GM21360 (cell line): Measurements from ENCODE around the gene PTPN12.

Experiments
- ATAC-seq: cut with Tn5 transposase; IDR thresholded peaks from one replicate; pipeline ENCODE4 v1.9.1; 2021; ENCODE audit warnings: mild to moderate bottlenecking, moderate library complexity; ENCODE audit not compliant: unreplicated experiment

Gene PTPN12

DNA sequence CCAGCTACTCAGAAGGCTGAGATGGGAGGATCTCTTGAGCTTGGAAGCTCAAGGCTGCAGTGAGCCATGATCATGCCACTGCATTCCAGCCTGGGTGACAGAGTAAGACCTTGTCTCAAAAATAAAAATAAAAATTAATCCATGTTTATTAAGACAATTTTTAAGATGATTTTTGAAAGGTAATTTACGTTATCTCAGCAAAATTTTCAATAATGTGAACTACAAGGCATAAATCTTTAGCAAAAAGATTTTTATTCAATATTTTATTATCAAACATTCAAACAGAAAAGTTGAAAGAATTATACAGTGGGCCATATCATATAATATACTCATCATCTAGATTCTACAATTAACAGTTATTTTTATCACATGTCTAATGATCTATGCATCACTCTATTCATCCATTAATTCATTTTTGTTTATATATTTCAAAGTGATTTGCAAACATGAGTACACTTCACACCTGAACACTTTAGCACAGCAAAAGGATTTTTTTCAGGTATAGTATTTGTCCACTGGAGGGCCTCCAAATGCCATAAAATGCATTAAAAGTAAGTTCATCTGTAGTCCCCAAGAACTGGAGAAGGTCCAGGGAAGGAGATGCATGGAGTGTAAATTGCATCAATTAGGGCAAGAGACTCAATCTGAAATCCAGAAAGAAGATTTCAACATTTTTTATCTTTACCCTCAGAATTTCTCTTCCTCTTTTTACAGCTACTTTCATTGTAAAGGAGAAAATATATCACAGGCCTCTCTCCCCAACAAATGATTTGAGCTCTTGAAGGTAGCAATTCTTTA, 120.5 kb downstream of the PTPN12 start:
- peak; percentile 63 for ATAC-seq

DNA sequence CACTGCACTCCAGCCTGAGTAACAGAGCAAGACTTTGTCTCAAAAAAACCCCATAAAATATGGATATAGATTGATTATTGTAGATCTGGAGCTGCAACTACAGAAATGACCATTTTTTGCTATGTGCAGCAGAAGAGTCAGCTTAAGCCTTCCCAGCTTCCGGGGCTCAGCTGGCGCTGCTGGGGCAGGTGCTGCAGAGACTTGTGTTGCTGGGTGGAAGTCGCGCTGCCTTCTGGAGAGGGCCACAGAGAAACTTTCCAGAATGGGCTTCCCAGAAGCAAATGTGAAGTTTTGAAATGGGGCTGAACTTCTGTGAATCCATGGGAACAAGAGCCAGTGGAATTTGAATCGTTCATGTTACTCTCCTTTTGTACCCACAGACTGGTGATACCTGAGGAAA, 121.8 kb downstream of the PTPN12 start:
- no peak for ATAC-seq

DNA sequence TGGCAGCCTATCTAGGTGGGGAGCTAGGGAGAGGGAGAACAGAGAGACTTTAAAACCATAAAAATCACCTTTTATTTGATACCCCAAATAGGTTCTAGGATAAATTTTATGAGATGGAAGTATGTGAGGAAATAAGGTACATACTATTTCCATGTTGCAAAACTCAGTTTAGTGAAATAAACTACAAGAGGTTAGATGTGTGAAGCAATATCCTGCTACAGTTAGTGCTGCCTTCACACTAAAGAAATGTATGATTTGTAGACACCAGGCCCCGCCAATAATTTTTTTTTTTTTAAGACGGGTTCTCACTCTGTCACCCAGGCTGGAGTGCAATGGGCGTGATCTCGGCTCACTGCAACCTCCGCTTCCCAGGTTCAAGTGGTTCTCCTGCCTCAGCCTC, 124.7 kb downstream of the PTPN12 start:
- no peak for ATAC-seq

DNA sequence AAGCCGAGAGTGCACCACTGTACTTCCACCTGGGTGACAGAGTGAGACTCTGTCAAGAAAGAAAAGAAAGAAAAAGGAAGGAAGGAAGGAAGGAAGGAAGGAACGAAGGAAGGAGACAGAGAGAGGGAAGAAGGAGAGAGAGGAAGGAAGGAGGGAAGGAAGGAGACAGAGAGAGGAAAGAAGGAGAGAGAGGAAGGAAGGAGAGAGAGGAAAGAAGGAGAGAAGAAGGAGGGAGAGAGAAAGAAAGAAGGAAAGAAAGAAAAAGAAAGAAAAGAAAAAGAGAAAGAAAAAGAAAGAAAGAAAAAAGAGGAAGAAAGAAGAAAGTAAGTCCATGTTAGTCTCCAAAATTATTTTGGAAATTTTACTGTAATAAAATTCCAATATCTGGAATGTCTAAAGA, 125.8 kb downstream of the PTPN12 start:
- ATAC-seq, result no peak

DNA sequence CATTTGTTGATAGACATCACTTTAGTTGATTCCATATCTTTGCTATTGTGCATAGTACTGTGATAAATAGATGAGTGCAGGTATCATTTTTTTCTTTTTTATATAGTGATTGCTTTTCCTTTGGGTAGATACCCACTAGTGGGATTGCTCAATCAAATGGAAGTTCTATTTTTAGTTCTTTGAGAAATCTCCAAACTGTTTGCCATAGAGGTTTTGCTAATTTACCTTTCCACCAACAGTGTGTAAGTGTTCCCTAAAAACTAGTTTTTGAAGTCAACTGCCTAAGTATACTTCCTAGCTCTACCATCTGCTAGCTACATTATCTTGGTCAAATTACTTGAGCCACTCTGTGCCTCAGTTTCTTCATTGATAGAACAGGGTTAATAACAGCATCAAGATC, 127.6 kb downstream of the PTPN12 start:
- no peak for ATAC-seq

DNA sequence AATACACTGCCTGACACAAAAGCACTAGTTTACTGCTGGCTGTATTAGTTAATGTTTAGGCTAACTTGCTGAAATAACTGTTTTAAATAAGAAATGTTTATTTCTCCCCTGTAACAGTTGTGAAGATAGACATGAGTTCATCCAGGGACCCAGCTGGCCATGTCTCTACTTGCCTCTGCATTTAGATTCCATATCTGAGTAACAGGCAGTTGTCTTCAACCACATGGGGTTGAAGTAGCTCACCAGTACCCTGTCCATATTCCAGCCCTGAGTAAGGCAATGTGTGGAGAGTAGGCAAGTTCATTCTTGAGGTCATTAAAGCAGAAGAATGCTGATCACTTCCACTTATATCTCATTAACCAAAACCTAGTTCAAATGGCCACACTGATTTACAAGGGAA, 128.1 kb downstream of the PTPN12 start:
- no peak for ATAC-seq

DNA sequence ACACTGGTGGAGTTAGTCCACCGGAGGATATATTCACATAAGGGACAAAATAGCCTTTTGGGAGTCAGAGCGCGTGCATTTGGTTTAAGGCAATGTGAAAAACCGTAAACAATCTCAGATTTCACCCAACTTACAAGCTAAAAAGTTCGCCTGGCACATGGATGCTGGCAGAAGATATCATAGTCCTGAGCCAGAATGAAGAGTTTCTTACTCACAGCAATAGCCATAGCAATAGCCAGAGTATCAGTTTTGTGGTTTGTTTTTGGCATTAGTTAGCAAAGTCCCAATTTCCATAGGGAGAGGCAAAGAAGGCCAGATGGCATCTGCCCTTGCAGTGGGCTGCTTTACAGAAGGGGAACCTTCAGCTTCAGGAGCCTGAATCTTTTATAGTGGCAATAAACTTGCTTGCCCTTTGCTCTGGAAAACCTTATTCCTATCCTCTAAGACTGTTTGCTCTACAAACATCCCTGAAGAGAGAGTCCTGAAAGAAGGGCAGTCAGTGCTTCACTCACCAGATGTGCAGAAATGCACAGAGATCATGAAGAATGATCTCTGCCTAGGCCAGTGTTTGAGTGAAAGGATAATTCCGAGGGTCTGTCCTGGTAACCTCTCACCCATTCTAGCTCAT, 130.5 kb downstream of the PTPN12 start:
- no peak for ATAC-seq

DNA sequence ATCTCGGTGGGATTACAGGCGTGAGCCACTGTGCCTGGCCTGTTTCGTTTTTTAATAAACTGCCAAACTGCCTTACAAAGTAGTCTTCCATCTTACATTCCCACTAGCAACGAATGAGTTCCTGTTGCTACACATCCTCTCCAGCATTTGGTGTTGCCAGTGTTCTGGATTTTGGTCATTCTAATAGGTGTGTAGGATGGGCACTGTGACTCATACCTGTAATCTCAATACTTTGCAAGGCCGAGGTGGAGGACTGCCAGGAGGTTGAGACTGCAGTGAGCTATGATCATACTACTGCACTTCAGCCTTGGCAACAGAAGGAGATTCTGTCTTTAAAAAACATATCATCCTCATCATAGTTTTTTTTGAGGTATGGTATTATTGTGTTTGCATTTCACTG, 137.8 kb downstream of the PTPN12 start:
- peak; percentile 64 for ATAC-seq

DNA sequence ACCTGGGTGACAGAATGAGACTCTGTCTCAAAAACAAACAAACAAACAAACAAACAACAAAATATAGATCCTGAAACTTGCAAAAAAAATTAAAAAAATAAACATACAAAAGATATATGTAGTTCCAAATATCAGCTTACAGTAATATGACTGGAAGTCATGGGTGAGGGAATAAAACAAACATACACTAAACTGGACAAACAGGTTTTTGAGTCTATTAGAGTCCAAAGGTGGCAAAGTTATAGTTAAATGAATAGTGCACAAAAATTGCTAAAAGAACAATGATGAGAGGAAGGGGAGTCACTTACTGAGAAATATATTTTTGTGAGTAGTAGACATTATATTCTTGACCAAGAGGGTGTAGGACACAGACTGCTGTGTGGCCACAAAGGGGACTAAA, 142.5 kb downstream of the PTPN12 start:
- ATAC-seq, result no peak

DNA sequence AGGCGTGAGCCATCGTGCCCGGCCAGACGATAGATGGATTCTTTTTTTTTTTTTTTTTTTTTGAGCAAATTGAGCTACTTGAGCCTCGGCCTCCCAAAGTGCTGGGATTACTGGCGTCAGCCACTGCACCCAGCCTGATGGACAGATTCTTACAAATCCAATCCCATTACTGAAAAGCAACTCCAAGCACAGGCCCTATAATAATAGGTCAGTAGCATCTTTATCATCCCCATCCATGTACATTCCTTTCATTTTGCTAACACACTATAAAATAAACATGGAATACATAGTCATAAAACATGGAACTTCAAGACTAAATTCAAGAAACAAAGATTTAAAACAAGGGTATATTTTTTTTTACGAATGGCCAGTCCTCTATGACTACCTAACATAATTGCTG, 143.2 kb downstream of the PTPN12 start:
- ATAC-seq, result no peak

DNA sequence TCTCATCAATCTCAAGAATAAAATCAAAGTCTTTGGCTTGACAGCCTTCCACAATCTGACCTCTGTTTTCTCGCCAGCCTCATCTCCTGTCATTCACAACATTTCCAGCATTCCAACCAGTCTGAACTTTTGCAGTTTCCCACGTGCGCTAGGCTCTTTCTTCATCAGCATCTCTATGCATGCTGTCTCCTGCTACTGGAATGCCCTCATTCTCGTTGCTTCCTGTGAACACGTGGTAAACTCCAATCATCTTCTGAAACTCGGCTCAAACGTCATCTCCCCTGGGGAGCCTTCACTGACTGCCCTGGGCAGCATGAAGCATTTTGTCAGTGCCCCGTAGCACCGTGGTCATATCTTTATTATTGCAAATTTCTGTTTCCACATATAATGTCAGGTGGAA, 146.9 kb downstream of the PTPN12 start:
- no peak for ATAC-seq

DNA sequence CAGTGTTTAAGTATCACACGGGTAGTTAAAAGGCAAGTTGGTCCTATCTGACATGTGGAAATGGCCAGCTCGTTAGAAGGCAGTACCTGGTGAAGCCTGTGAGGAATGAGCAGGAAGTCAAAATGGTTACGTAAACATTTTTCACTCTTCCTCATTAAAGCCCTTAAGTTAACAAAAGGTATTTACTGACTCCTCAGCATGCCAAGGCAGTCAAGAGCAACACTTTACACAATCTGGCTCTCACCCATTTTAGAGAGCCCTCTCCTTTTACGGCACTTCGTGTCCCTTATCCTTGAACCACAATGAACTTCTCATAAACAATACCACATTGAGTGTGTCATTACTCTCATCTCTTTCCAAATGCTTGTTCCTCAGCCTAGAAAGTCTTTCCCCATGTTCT, 148.1 kb downstream of the PTPN12 start:
- no peak for ATAC-seq

DNA sequence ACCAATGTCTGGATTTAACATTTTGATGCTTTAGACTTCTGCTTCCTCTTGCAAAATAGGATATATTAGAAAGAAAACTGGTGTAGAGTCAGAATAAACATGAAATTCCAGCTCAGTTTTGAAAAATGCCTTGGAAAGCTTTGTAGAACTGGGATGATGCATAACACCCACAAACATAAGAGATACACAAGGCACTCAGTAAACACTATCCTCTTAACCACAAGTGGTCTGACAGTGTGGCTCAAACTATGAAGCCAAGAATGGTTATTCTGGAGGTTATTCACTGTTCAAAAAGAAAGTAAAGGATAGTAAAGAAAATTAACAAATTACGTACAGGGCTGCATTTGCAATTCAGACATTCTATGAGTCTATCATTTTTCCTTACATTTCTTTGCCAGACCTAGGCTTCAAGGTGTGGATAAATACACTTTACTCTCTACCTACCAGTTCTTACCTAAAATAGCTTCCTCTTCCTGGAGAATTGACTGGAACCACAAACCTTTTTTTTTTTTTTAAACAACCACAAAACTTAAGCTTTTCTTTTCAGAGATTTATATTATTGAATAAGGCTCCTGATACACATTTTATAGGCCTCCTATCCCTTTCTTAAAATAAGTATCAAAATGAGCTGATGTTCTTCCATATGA, 150.1 kb downstream of the PTPN12 start:
- ATAC-seq, result no peak

DNA sequence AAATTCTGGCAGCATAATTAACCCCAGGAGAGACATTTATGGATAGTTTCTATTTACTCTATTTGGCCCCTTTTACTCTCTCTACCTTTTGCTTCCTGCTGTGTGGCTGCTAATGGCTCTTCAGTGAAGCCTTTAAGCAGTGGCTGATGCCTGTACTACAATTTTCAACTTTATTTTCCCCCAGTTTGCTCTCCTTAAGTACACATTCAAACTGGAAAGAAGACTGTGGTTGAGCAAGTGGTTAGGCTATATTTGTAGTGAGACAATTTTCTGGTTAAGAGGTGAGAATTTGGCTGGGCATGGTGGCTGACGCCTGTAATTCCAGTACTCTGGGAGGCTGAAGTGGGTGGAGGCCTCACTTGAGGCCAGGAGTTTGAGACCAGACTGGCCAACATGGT, 150.7 kb downstream of the PTPN12 start:
- no peak for ATAC-seq
